GM12878 (cell line): ENCODE measurements around the gene ITPR3. TPM values are rescaled to one million over a fixed set of nuclear protein-coding genes. Genes with fewer than 3 reads are reported as not detected.

Source experiments
- ATAC-seq: fragments of 200-7000 bp; cut with Tn5 transposase; 3 replicates; pipeline ENCODE4 v1.9.1; 2020; ENCODE audit warnings: mild to moderate bottlenecking, moderate library complexity
- BruUV-seq: library from RNA; stranded (reverse); fragments of 400-500 nt; replicated peaks from 2 replicates; lab custom pipeline; 2021; lab: Mats Ljungman, UMichigan
- CTCF ChIA-PET: fragments of 300-600 bp; sonication (Branson Sonifier 250); formaldehyde crosslinking; extraction: SDS; loops from one replicate; lab custom pipeline; 2021; ENCODE audit warnings: inconsistent platforms; lab: Yijun Ruan, JAX
- POLR2A ChIA-PET: fragments of 350-600 bp; formaldehyde crosslinking; extraction: SDS; loops from one replicate; lab custom pipeline; 2021; ENCODE audit warnings: inconsistent platforms; lab: Charles Lee
- RAD21 ChIA-PET: fragments of 300-600 bp; sonication (Branson Sonifier 250); formaldehyde crosslinking; loops from one replicate; lab custom pipeline; 2023; ENCODE audit warnings: antibody characterized with exemption; ENCODE audit not compliant: unreplicated experiment; lab: Charles Lee
- SMC1A ChIA-PET: fragments of 300-600 bp; sonication (Branson Sonifier 250); formaldehyde crosslinking; loops from one replicate; lab custom pipeline; 2023; ENCODE audit not compliant: unreplicated experiment, uncharacterized antibody; lab: Charles Lee
- DNase-seq: peaks from one replicate; pipeline ENCODE4 v3.0.0-alpha.2; 2011; ENCODE audit warnings: low read depth, low spot score
- FAIRE-seq: peaks from 3 replicates; lab custom pipeline; 2011; peaks lifted over from hg19 to GRCh38; lab: Jason Lieb, UNC
- H2AFZ ChIP-seq: 2 replicates; pipeline ENCODE4 v1.6.0; 2011; ENCODE audit warnings: low read depth, low read length, control low read depth; ENCODE audit not compliant: control insufficient read depth
- H3K27ac ChIP-seq: 2 replicates; pipeline ENCODE4 v1.5.1; 2011; ENCODE audit warnings: control low read depth; ENCODE audit not compliant: control insufficient read depth, insufficient read depth
- H3K27me3 ChIP-seq, 2 experiments: replicated peaks in 1 of 2; 2 replicates each; pipeline versions ENCODE4 v1.6.0 to v1.6.1; 2011; ENCODE audit warnings: low read length in 1 of 2; ENCODE audit not compliant: control insufficient read depth in 2 of 2, insufficient read depth in 2 of 2
- H3K36me3 ChIP-seq, 2 experiments: 2 replicates each; pipeline ENCODE4 v1.5.1; 2011; ENCODE audit warnings: low read length in 1 of 2; ENCODE audit not compliant: control insufficient read depth in 2 of 2, insufficient read depth in 2 of 2
- H3K4me1 ChIP-seq: 2 replicates; pipeline ENCODE4 v1.6.1; 2011; ENCODE audit warnings: mild to moderate bottlenecking, low read length, moderate library complexity, mixed read lengths; ENCODE audit not compliant: control insufficient read depth, insufficient read depth
- H3K4me2 ChIP-seq: 2 replicates; pipeline ENCODE4 v1.6.0; 2011; ENCODE audit warnings: control low read depth; ENCODE audit not compliant: control insufficient read depth, insufficient read depth
- H3K4me3 ChIP-seq: fragments of 200-600 bp; sonication (generic); 2 replicates; pipeline ENCODE4 v1.5.1; 2016
- H3K79me2 ChIP-seq: 2 replicates; pipeline ENCODE4 v1.6.0; 2011; ENCODE audit warnings: low read length; ENCODE audit not compliant: control insufficient read depth, insufficient read depth
- H3K9ac ChIP-seq: 2 replicates; pipeline ENCODE4 v1.8.0; 2011; ENCODE audit warnings: low read length, control low read depth, mixed read lengths; ENCODE audit not compliant: control insufficient read depth, insufficient read depth
- H3K9me3 ChIP-seq: replicated peaks from 3 replicates; pipeline ENCODE4 v1.5.1; 2011; ENCODE audit warnings: mild to moderate bottlenecking, low read length; ENCODE audit not compliant: control insufficient read depth, insufficient read depth
- H4K20me1 ChIP-seq: 2 replicates; pipeline ENCODE4 v1.6.0; 2011; ENCODE audit not compliant: control insufficient read depth, insufficient read depth
- ASH2L ChIP-seq: fragments of 300-600, 200-600 bp; sonication (generic); IDR thresholded peaks from 2 replicates; pipeline ENCODE4 v1.6.1; 2017; ENCODE audit warnings: low read depth, mild to moderate bottlenecking, borderline replicate concordance
- BMI1 ChIP-seq: fragments of 450-650 bp; IDR thresholded peaks from 2 replicates; pipeline ENCODE4 v1.6.1; 2016; ENCODE audit warnings: mild to moderate bottlenecking, moderate library complexity, borderline replicate concordance
- EED ChIP-seq: sonication (generic); IDR thresholded peaks from 2 replicates; pipeline ENCODE4 v1.6.1; 2016; ENCODE audit warnings: antibody characterized with exemption, low read depth
- IKZF1 ChIP-seq: fragments of 450-650 bp; conservative IDR thresholded peaks from 2 replicates; pipeline ENCODE4 v1.6.1; 2017; ENCODE audit warnings: antibody characterized with exemption, mild to moderate bottlenecking
- LARP7 ChIP-seq: fragments of 450-650 bp; IDR thresholded peaks from 2 replicates; pipeline ENCODE4 v1.6.1; 2017; ENCODE audit warnings: mild to moderate bottlenecking
- NR2C1 ChIP-seq: fragments of 450-650 bp; IDR thresholded peaks from 2 replicates; pipeline ENCODE4 v1.6.1; 2017; ENCODE audit warnings: antibody characterized with exemption, mild to moderate bottlenecking, moderate library complexity
- NRF1 ChIP-seq: conservative IDR thresholded peaks from 2 replicates; pipeline ENCODE4 v1.6.1; 2011; ENCODE audit warnings: mild to moderate bottlenecking, low read depth, low read length, improper control_type of control experiment
- PML ChIP-seq: IDR thresholded peaks from 2 replicates; pipeline ENCODE4 v1.6.1; 2012; ENCODE audit warnings: low read length, inconsistent platforms
- RAD51 ChIP-seq: fragments of 450-650 bp; IDR thresholded peaks from 2 replicates; pipeline ENCODE4 v1.6.1; 2016; ENCODE audit warnings: moderate library complexity, mild to moderate bottlenecking, inconsistent platforms
- RCOR1 ChIP-seq: conservative IDR thresholded peaks from 2 replicates; pipeline ENCODE4 v1.6.1; 2012; ENCODE audit warnings: low read depth, low read length, improper control_type of control experiment
- SIN3A ChIP-seq: IDR thresholded peaks from 2 replicates; pipeline ENCODE4 v1.6.1; 2012; ENCODE audit warnings: low read depth, low read length, improper control_type of control experiment
- TARDBP ChIP-seq: IDR thresholded peaks from 2 replicates; pipeline ENCODE4 v1.6.1; 2016; ENCODE audit warnings: borderline replicate concordance
- ZBED1 ChIP-seq: IDR thresholded peaks from 2 replicates; pipeline ENCODE4 v1.6.1; 2016; ENCODE audit warnings: borderline replicate concordance
- WGBS: methylation state at CpG from one replicate; pipeline ENCODE4 v1.1.6; 2016; ENCODE audit warnings: low lambda C conversion rate; ENCODE audit not compliant: insufficient replicate concordance, insufficient coverage; ENCODE audit errors: missing lambda C conversion rate; 5-methylcytosine and 5-hydroxymethylcytosine counted together
- in situ Hi-C: fragments of 300-500 bp; cut with MboI; formaldehyde crosslinking; loops from 9 replicates; pipeline ENCODE4 v1.14.3; 2018; ENCODE audit warnings: mixed read lengths
- intact Hi-C: fragments of 100-400 bp; cut with micrococcal nuclease; formaldehyde crosslinking; loops from one replicate; pipeline ENCODE4 v1.14.2; 2022; ENCODE audit not compliant: unreplicated experiment
- polyA plus RNA-seq, 11 experiments: library from polyadenylated mRNA; depleted of rRNA in 4 of 11; unstranded in 6 of 11; stranded (reverse) in 5 of 11; fragments of >200 nt; fragmentation: Nextera tagmentation in 4 of 11; fragmentation: Illumina TruSeq in 1 of 11; extraction: Ambion mirVana in 4 of 11; extraction: Trizol in 1 of 11; gene quantifications; 1 replicate in 1 of 11; 2 replicates in 10 of 11; pipeline versions ENCODE4 v1.2.1 to v1.2.3, GENCODE V29; 2011 to 2016; ENCODE audit warnings: inconsistent platforms in 2 of 11, missing spikeins in 2 of 11, low read depth in 1 of 11
- total RNA-seq, 4 experiments: library from RNA; depleted of rRNA in 3 of 4; stranded (reverse); fragments of >200 nt in 3 of 4; fragmentation: Illumina TruSeq in 1 of 4; extraction: Trizol in 1 of 4; gene quantifications; 2 replicates each; pipeline versions ENCODE4 v1.2.1 to v1.2.3, GENCODE V29; 2013 to 2021
- TF ChIP-seq, protein P1 (sequence below): fragments of 450-650 bp; IDR thresholded peaks from 2 replicates; pipeline ENCODE4 v1.6.1; 2018; ENCODE audit warnings: mild to moderate bottlenecking, low read depth, moderate library complexity; ENCODE audit not compliant: partially characterized antibody
- TF ChIP-seq, protein P2 (sequence below): fragments of 450-650 bp; IDR thresholded peaks from 2 replicates; pipeline ENCODE4 v1.6.1; 2017; ENCODE audit warnings: low read depth, mild to moderate bottlenecking, moderate library complexity
- TF ChIP-seq, protein P3 (sequence below): IDR thresholded peaks from 2 replicates; pipeline ENCODE4 v1.6.1; 2011; ENCODE audit warnings: mild to moderate bottlenecking, low read depth, low read length, moderate library complexity; ENCODE audit not compliant: insufficient replicate concordance

ITPR3 gene
- total and polyA plus RNA-seq, 10 of the 15 experiments (the other 5 are each of a cell fraction or from before 2014, with no cell fraction given) = 0.32 to 34.0 (median 11.9) TPM

DNA sequence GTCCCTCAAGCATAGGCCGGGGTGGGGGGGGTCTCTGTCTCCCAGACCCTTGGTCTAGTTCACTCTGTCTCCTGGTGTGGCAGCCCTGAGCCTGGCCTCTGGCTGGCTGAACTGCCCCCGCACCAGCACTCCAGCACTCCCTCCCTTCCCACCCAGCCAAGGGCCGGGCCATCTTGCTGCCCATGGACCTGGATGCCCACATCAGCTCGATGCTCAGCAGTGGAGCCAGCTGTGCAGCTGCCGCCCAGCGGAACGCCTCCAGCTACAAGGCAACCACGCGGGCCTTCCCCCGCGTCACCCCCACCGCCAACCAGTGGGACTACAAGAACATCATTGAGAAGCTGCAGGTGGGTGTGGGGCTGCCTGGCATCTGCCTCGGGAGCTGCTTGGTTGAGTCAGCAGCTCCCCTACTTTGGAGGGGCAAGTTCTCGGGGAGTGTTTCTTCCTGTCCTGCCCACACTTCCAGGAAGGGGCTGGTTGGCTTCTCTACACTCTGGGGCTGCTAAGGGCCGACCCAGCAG lies 62.0 kb downstream of the ITPR3 start:
- no peaks in the 10 kb centered on the region for H3K9me3 ChIP-seq
- in situ Hi-C loops = no loop called here
- no peak overlapping the region for H3K27ac ChIP-seq
- ChIA-PET RAD21 (no interaction called here), CTCF (interaction anchor here (1.0 kb wide), 1 partner anchor 18 kb away, joined by 3 read pairs; no protein-coding TSS in a partner anchor), POLR2A (no interaction called here), SMC1A (no interaction called here)
- H4K20me1 ChIP-seq = no peaks in the 10 kb centered on the region
- no peak overlapping the region for H2AFZ ChIP-seq
- FAIRE-seq (no peak), ATAC-seq (no peak), DNase-seq (no peak)
- no peak overlapping the region for H3K4me2 ChIP-seq
- no TSS peak for BruUV-seq
- H3K79me2 ChIP-seq = no peaks in the 10 kb centered on the region
- no peak overlapping the region for H3K4me3 ChIP-seq
- peaks cover 7 to 50% of the 10 kb centered on the region in 2 experiments; a peak in 3 of 4 replicates for H3K36me3 ChIP-seq
- no peaks in the 10 kb centered on the region for H3K27me3 ChIP-seq
- no peaks in the 10 kb centered on the region for H3K4me1 ChIP-seq
- H3K9ac ChIP-seq = no peak overlapping the region
- TF ChIP-seq RAD51 (no peak), SIN3A (no peak), TARDBP (no peak), RCOR1 (no peak), ASH2L (no peak), IKZF1 (no peak), BMI1 (no peak), LARP7 (no peak), NRF1 (no peak), NR2C1 (no peak), EED (no peak), PML (no peak), ZBED1 (no peak)
- TF ChIP-seq, protein P1, sequence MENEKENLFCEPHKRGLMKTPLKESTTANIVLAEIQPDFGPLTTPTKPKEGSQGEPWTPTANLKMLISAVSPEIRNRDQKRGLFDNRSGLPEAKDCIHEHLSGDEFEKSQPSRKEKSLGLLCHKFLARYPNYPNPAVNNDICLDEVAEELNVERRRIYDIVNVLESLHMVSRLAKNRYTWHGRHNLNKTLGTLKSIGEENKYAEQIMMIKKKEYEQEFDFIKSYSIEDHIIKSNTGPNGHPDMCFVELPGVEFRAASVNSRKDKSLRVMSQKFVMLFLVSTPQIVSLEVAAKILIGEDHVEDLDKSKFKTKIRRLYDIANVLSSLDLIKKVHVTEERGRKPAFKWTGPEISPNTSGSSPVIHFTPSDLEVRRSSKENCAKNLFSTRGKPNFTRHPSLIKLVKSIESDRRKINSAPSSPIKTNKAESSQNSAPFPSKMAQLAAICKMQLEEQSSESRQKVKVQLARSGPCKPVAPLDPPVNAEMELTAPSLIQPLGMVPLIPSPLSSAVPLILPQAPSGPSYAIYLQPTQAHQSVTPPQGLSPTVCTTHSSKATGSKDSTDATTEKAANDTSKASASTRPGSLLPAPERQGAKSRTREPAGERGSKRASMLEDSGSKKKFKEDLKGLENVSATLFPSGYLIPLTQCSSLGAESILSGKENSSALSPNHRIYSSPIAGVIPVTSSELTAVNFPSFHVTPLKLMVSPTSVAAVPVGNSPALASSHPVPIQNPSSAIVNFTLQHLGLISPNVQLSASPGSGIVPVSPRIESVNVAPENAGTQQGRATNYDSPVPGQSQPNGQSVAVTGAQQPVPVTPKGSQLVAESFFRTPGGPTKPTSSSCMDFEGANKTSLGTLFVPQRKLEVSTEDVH = no peak
- TF ChIP-seq, protein P2, sequence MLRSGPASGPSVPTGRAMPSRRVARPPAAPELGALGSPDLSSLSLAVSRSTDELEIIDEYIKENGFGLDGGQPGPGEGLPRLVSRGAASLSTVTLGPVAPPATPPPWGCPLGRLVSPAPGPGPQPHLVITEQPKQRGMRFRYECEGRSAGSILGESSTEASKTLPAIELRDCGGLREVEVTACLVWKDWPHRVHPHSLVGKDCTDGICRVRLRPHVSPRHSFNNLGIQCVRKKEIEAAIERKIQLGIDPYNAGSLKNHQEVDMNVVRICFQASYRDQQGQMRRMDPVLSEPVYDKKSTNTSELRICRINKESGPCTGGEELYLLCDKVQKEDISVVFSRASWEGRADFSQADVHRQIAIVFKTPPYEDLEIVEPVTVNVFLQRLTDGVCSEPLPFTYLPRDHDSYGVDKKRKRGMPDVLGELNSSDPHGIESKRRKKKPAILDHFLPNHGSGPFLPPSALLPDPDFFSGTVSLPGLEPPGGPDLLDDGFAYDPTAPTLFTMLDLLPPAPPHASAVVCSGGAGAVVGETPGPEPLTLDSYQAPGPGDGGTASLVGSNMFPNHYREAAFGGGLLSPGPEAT = no peak
- TF ChIP-seq, protein P3, sequence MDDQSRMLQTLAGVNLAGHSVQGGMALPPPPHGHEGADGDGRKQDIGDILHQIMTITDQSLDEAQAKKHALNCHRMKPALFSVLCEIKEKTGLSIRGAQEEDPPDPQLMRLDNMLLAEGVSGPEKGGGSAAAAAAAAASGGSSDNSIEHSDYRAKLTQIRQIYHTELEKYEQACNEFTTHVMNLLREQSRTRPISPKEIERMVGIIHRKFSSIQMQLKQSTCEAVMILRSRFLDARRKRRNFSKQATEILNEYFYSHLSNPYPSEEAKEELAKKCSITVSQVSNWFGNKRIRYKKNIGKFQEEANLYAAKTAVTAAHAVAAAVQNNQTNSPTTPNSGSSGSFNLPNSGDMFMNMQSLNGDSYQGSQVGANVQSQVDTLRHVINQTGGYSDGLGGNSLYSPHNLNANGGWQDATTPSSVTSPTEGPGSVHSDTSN = no peak
- intact Hi-C loops = no loop called here
- 76% methylated on average over 15 of the region's 15 CpGs for WGBS
